HepG2 (cell line): ENCODE results near the gene FOXRED2. TPM values are rescaled to one million over a fixed set of nuclear protein-coding genes. Genes with fewer than 3 reads are reported as not detected.
A peak's percentile ranks its signal among the peaks of the same experiment; 100 is the strongest.

ENCODE experiments used
- ATAC-seq: fragments of 200-7000 bp; cut with Tn5 transposase; 3 replicates; pipeline ENCODE4 v1.9.1; 2020; ENCODE audit warnings: mild to moderate bottlenecking, moderate library complexity
- BruUV-seq: library from RNA; stranded (reverse); fragments of 400-500 nt; replicated peaks from 2 replicates; lab custom pipeline; 2021; lab: Mats Ljungman, UMichigan
- CTCF ChIA-PET: fragments of 300-600 bp; formaldehyde crosslinking; extraction: SDS; loops from one replicate; lab custom pipeline; 2021; ENCODE audit warnings: low total read pairs, inconsistent platforms, low intra/inter-chr PET ratio; lab: Yijun Ruan, JAX
- POLR2A ChIA-PET: fragments of 350-600 bp; sonication (Branson Sonifier 250); formaldehyde crosslinking; loops from one replicate; lab custom pipeline; 2020; ENCODE audit warnings: antibody characterized with exemption, inconsistent platforms; lab: Yijun Ruan, JAX
- DNase-seq: peaks from one replicate; pipeline ENCODE4 v3.0.0-alpha.2; 2015; ENCODE audit warnings: low spot score
- FAIRE-seq: peaks from 3 replicates; lab custom pipeline; 2011; peaks lifted over from hg19 to GRCh38; lab: Jason Lieb, UNC
- H2AFZ ChIP-seq: one replicate; pipeline ENCODE4 v1.6.1; 2011; ENCODE audit warnings: low read length, inconsistent platforms
- H3K27ac ChIP-seq: fragments of 300-600 bp; 3 replicates; pipeline ENCODE4 v1.8.0; 2011; ENCODE audit warnings: mixed run types, mild to moderate bottlenecking, mixed read lengths, low read length, inconsistent platforms; ENCODE audit not compliant: insufficient read depth; ENCODE audit errors: extremely low read length
- H3K27me3 ChIP-seq, 2 experiments: fragments of 200-600 bp in 1 of 2; 2 replicates in 1 of 2; 3 replicates in 1 of 2; pipeline versions ENCODE4 v1.6.0 to v1.8.0; 2011; ENCODE audit warnings: low read length in 2 of 2, mild to moderate bottlenecking in 2 of 2, moderate library complexity in 2 of 2, inconsistent platforms in 1 of 2; ENCODE audit not compliant: insufficient read depth in 2 of 2, control insufficient read depth in 1 of 2
- H3K36me3 ChIP-seq, 2 experiments: fragments of 200-600 bp in 1 of 2; replicated peaks in 1 of 2; 2 replicates in 1 of 2; 3 replicates in 1 of 2; pipeline versions ENCODE4 v1.5.1 to v1.8.0; 2011; ENCODE audit warnings: low read length in 2 of 2, inconsistent platforms in 1 of 2; ENCODE audit not compliant: insufficient read depth in 2 of 2, control insufficient read depth in 1 of 2
- H3K4me1 ChIP-seq: 2 replicates; pipeline ENCODE4 v1.5.1; 2012; ENCODE audit warnings: low read length, inconsistent platforms; ENCODE audit not compliant: insufficient read depth
- H3K4me2 ChIP-seq: 2 replicates; pipeline ENCODE4 v1.6.0; 2011; ENCODE audit warnings: low read depth, low read length, inconsistent platforms
- H3K4me3 ChIP-seq, 3 experiments: fragments of 200-600 bp in 1 of 3; sonication (generic), shearing (Covaris generic) in 1 of 3; replicated peaks in 1 of 3; 2 replicates each; pipeline ENCODE4 v1.5.1; 2011 to 2016; ENCODE audit warnings: low read length in 3 of 3, inconsistent platforms in 2 of 3, low read depth in 2 of 3, mild to moderate bottlenecking in 2 of 3, control low read depth in 1 of 3, mixed read lengths in 1 of 3; ENCODE audit not compliant: insufficient read depth in 1 of 3
- H3K79me2 ChIP-seq: one replicate; pipeline ENCODE4 v1.6.1; 2011; ENCODE audit warnings: low read length, inconsistent platforms; ENCODE audit not compliant: insufficient read depth
- H3K9ac ChIP-seq: 2 replicates; pipeline ENCODE4 v1.6.0; 2011; ENCODE audit warnings: mild to moderate bottlenecking, low read depth, low read length, inconsistent platforms; ENCODE audit not compliant: insufficient read depth
- H3K9me3 ChIP-seq: 2 replicates; pipeline ENCODE4 v1.5.1; 2012; ENCODE audit warnings: mild to moderate bottlenecking, low read length
- H4K20me1 ChIP-seq: 2 replicates; pipeline ENCODE4 v1.6.0; 2011; ENCODE audit warnings: inconsistent platforms, mild to moderate bottlenecking, low read length, moderate library complexity; ENCODE audit not compliant: insufficient read depth
- AGO2 ChIP-seq: fragments of 200-400 bp; formaldehyde crosslinking; optimal IDR thresholded peaks from 2 replicates; pipeline ENCODE3; 2017; ENCODE audit warnings: mild to moderate bottlenecking, low read depth, low read length, moderate library complexity
- AHR ChIP-seq: IDR thresholded peaks from 2 replicates; pipeline ENCODE4 v1.6.1; 2018; ENCODE audit warnings: missing genetic modification reagents, missing compliant biosample characterization
- CENPT ChIP-seq: sonication (generic); formaldehyde crosslinking; IDR thresholded peaks from 2 replicates; pipeline ENCODE4 v1.8.0; 2022; ENCODE audit warnings: low read depth, mild to moderate bottlenecking, moderate library complexity, missing genetic modification reagents
- GABPA ChIP-seq, 2 experiments: IDR thresholded peaks; 2 replicates each; pipeline ENCODE4 v1.6.1; 2011 to 2016; ENCODE audit warnings: low read depth in 2 of 2, low read length in 1 of 2, missing biosample characterization in 1 of 2, missing genetic modification characterization in 1 of 2
- PCBP2 ChIP-seq: fragments of 200-400 bp; formaldehyde crosslinking; optimal IDR thresholded peaks from 2 replicates; pipeline ENCODE3; 2018; ENCODE audit warnings: low read length, low read depth; ENCODE audit not compliant: poor library complexity, severe bottlenecking
- RBM22 ChIP-seq: fragments of 200-400 bp; formaldehyde crosslinking; optimal IDR thresholded peaks from 2 replicates; pipeline ENCODE3; 2017; ENCODE audit warnings: mild to moderate bottlenecking, low read length, moderate library complexity
- ZNF513 ChIP-seq: sonication (generic); formaldehyde crosslinking; conservative IDR thresholded peaks from 2 replicates; pipeline ENCODE4 v1.5.0; 2020; ENCODE audit warnings: missing genetic modification reagents
- ZNF609 ChIP-seq: sonication (generic); formaldehyde crosslinking; IDR thresholded peaks from 2 replicates; pipeline ENCODE4 v1.4.0; 2020; ENCODE audit warnings: mild to moderate bottlenecking, missing genetic modification reagents, borderline replicate concordance
- ZNF780A ChIP-seq: sonication (generic); formaldehyde crosslinking; IDR thresholded peaks from 2 replicates; pipeline ENCODE4 v1.8.0; 2022; ENCODE audit warnings: mild to moderate bottlenecking, missing genetic modification reagents, moderate library complexity
- WGBS: methylation state at CpG from one replicate; pipeline ENCODE4 v1.1.6; 2017; ENCODE audit warnings: low lambda C conversion rate; 5-methylcytosine and 5-hydroxymethylcytosine counted together
- in situ Hi-C: cut with HindIII; loops from 2 replicates; pipeline ENCODE4 v1.10.0; 2017; ENCODE audit warnings: low pct_unique_long_range_greater_than_20kb; ENCODE audit not compliant: extremely low pct_ligation_motif_present
- intact Hi-C: fragments of 100-400 bp; cut with micrococcal nuclease; formaldehyde crosslinking; loops from one replicate; pipeline ENCODE4 v1.10.0; 2022; ENCODE audit not compliant: unreplicated experiment
- polyA plus RNA-seq, 8 experiments: library from polyadenylated mRNA; depleted of rRNA in 3 of 8; stranded (reverse) in 7 of 8; unstranded in 1 of 8; fragments of >200 nt; fragmentation: Illumina TruSeq in 4 of 8; extraction: Trizol in 4 of 8; gene quantifications; 2 replicates each; pipeline versions ENCODE4 v1.2.1 to v1.2.3, GENCODE V29; 2011 to 2016; ENCODE audit warnings: low read depth in 4 of 8, missing spikeins in 1 of 8, mixed read lengths in 1 of 8; ENCODE audit not compliant: insufficient read depth in 1 of 8
- total RNA-seq, 5 experiments: library from RNA; depleted of rRNA; stranded (reverse); fragments of >200 nt; fragmentation: Illumina TruSeq; extraction: Trizol; gene quantifications; 2 replicates each; pipeline ENCODE4 v1.2.3, GENCODE V29; 2016; ENCODE audit warnings: low read depth in 1 of 5

FOXRED2 gene
- total and polyA plus RNA-seq, 2 of the 13 experiments (the other 11 are each of a cell fraction or from before 2014, with no cell fraction given), result 9.3 to 28.1 TPM

- TF ChIP-seq ZNF609 (CRISPR knock-in tag) (no peak), GABPA (IDR thresholded peaks at IDR 0.05; ENCODE audit: low read depth, low read length) (no peak), GABPA (CRISPR knock-in tag; IDR thresholded peaks at IDR 0.05; ENCODE audit: low read depth) (no peak), ZNF513 (no peak)
These were observed 39.6 kb downstream of the FOXRED2 start (continued) for GRCh38 chr22:36467042-36467810.

DNA sequence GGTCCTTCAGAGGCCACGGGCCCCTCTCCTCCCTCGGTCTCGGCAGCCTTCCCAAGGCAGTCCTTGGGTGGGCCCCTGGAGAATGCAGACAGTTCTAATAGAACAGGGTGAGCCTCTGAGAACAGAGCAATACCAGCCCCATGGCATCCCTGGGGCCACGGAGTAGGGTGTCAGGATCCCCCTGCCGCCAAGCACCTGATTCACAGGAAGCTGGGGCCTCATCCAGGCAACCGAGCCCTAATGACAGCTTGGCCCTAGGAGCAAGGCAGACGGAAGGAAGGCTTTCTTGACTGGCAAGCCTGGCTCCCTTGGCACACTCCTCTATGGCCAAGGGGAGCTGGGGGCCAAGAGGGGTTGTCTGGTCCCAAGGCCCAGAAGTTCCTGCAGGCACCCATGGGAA is 40.6 kb downstream of the FOXRED2 start:
- in situ Hi-C loops, result loop anchor here (5.0 kb wide), 1 partner anchor 164 kb away; no protein-coding TSS in a partner anchor
- Histone ChIP-seq H3K79me2 (no peaks in the 10 kb centered on the region), H4K20me1 (no peaks in the 10 kb centered on the region), H3K27me3 (no peaks in the 10 kb centered on the region), H3K9me3 (no peaks in the 10 kb centered on the region), H3K4me3 (no peak overlapping the region), H3K9ac (no peak overlapping the region), H3K4me1 (peaks cover 24% of the 10 kb centered on the region), H3K4me2 (no peak overlapping the region), H3K36me3 (peaks cover 2 to 23% of the 10 kb centered on the region in 2 experiments; a peak in 4 of 5 replicates), H2AFZ (no peak overlapping the region), H3K27ac (no peak overlapping the region)
- WGBS, result 100% methylated on average over 5 of the region's 7 CpGs
- ATAC-seq, result no peak
- ChIA-PET CTCF (no interaction called here), POLR2A (interaction anchor here (0.9 kb wide), 1 partner anchor 31 kb away, joined by 3 read pairs; no protein-coding TSS in a partner anchor)
- no peak for FAIRE-seq
- no peak for DNase-seq
- intact Hi-C loops, result no loop called here
- BruUV-seq, result no TSS peak
- TF ChIP-seq ZNF780A, result 0 out of 2 replicates have a peak, but pooled peaks have one; percentile 29
- TF ChIP-seq RBM22, result peak; percentile 20
- no peak for TF ChIP-seq AHR (CRISPR knock-in tag)
- TF ChIP-seq AGO2, result peak; percentile 63
- TF ChIP-seq PCBP2, result no peak
- TF ChIP-seq CENPT (CRISPR knock-in tag), result no peak
- TF ChIP-seq, all 625 proteins: peak for 3
